Measurements from ENCODE around the gene SORCS2.

Gene SORCS2

DNA sequence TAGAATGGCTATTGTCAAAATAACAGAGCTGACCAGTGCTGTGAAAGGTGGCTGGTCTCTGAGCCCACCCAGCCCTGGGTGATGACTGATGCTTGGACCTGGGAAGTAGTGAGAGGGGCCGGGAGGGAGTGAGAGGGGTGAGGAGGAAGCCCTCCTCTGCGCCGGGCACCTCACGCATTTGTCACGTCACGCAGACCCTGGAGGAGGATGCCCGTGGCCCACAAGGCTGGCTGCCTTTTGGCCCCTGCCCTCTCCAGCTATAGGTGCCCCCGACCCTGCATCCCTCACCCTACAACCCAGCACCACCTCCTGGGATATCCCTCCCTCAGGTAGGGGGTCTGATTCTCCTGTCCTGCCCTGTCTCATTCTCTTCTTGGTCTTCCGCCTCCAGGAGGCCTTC is 539.9 kb downstream of the SORCS2 start:
- Histone ChIP-seq H3K4me3 (ENCODE audit: low read length) (no peak overlapping the region), H3K4me1 (ENCODE audit: insufficient read depth, low read length) (no peaks in the 10 kb centered on the region), H3K36me3 (ENCODE audit: insufficient read depth, low read length) (no peaks in the 10 kb centered on the region), H3K9me3 (ENCODE audit: low read length) (no peaks in the 10 kb centered on the region), H3K27me3 (ENCODE audit: insufficient read depth, low read length) (peaks cover 22% of the 10 kb centered on the region), H2AFZ (ENCODE audit: low read depth, low read length) (no peak overlapping the region)

GRCh38 chr4:7733201-7733600 is 540.9 kb downstream of the SORCS2 start:
- no peaks in the 10 kb centered on the region for H3K36me3 ChIP-seq (ENCODE audit: insufficient read depth, low read length)
- H2AFZ ChIP-seq (ENCODE audit: low read depth, low read length): no peak overlapping the region
- peaks cover 22% of the 10 kb centered on the region for H3K27me3 ChIP-seq (ENCODE audit: insufficient read depth, low read length)
- H3K9me3 ChIP-seq (ENCODE audit: low read length): no peaks in the 10 kb centered on the region
- H3K4me1 ChIP-seq (ENCODE audit: insufficient read depth, low read length): no peaks in the 10 kb centered on the region
- H3K4me3 ChIP-seq (ENCODE audit: low read length): no peak overlapping the region

- Histone ChIP-seq H3K27me3 (ENCODE audit: insufficient read depth, low read length) (peaks cover 22% of the 10 kb centered on the region), H2AFZ (ENCODE audit: low read depth, low read length) (no peak overlapping the region), H3K36me3 (ENCODE audit: insufficient read depth, low read length) (no peaks in the 10 kb centered on the region), H3K9me3 (ENCODE audit: low read length) (no peaks in the 10 kb centered on the region), H3K4me1 (ENCODE audit: insufficient read depth, low read length) (no peaks in the 10 kb centered on the region), H3K4me3 (ENCODE audit: low read length) (no peak overlapping the region)
These were observed 541.7 kb downstream of the SORCS2 start for GRCh38 chr4:7733801-7734650.

- Histone ChIP-seq H3K4me1 (ENCODE audit: insufficient read depth, low read length) (no peaks in the 10 kb centered on the region), H2AFZ (ENCODE audit: low read depth, low read length) (no peak overlapping the region), H3K36me3 (ENCODE audit: insufficient read depth, low read length) (no peaks in the 10 kb centered on the region), H3K4me3 (ENCODE audit: low read length) (no peak overlapping the region), H3K9me3 (ENCODE audit: low read length) (no peaks in the 10 kb centered on the region), H3K27me3 (ENCODE audit: insufficient read depth, low read length) (peaks cover 22% of the 10 kb centered on the region)
These were observed 542.4 kb downstream of the SORCS2 start for GRCh38 chr4:7734651-7735260.

DNA sequence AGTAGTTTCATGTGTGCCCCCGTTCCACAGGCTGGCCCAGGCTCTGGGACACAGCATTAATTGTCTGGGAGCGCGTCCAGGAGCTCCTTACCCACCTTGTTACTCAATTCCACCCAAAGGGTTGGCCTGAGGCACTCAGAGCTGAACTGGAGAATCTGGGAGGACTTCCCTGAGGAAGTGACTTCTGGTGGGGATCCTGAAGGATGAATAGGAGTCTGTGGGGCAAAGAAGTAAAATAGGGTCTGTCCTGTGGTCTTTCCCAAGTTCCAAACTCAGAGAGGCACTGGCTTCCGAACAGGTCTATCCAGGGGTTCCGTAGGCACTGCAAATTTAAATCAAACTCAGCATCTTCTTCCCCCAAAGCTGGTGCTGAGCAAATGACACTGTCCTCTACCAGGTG is 543.1 kb downstream of the SORCS2 start:
- Histone ChIP-seq H2AFZ (ENCODE audit: low read depth, low read length) (no peak overlapping the region), H3K4me3 (ENCODE audit: low read length) (no peak overlapping the region), H3K4me1 (ENCODE audit: insufficient read depth, low read length) (no peaks in the 10 kb centered on the region), H3K9me3 (ENCODE audit: low read length) (no peaks in the 10 kb centered on the region), H3K27me3 (ENCODE audit: insufficient read depth, low read length) (peaks cover 22% of the 10 kb centered on the region), H3K36me3 (ENCODE audit: insufficient read depth, low read length) (no peaks in the 10 kb centered on the region)

DNA sequence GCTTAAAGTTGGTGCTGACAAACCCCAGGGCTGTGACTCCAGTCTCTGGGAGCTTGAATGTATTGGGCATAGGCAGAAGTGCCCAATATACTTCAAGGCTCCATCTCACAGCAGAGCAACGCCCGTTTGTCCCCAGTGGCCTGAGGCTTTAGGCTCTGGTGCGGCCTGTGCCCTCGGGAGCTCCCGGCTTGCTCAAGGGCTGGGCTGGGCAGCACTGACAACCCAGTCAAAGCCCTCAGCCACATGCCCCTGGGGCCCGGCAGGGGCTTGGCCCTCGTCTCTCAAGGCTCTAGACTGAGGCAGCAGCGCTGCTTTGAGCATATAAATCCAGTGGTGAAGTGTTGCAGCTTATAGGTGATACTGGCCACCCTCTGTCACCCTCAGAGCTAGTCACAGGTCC is 543.6 kb downstream of the SORCS2 start:
- no peaks in the 10 kb centered on the region for H3K4me1 ChIP-seq (ENCODE audit: insufficient read depth, low read length)

GRCh38 chr4:7736436-7737267 is 544.3 kb downstream of the SORCS2 start:
- H2AFZ ChIP-seq (ENCODE audit: low read depth, low read length): no peak overlapping the region
- no peaks in the 10 kb centered on the region for H3K9me3 ChIP-seq (ENCODE audit: low read length)
- peaks cover 22% of the 10 kb centered on the region for H3K27me3 ChIP-seq (ENCODE audit: insufficient read depth, low read length)
- H3K4me1 ChIP-seq (ENCODE audit: insufficient read depth, low read length): no peaks in the 10 kb centered on the region
- H3K4me3 ChIP-seq (ENCODE audit: low read length): no peak overlapping the region
- H3K36me3 ChIP-seq (ENCODE audit: insufficient read depth, low read length): no peaks in the 10 kb centered on the region

More for the DNA sequence above, 543.6 kb downstream of the SORCS2 start:
- H3K27me3 ChIP-seq (ENCODE audit: insufficient read depth, low read length): peaks cover 22% of the 10 kb centered on the region
- no peak overlapping the region for H3K4me3 ChIP-seq (ENCODE audit: low read length)
- H2AFZ ChIP-seq (ENCODE audit: low read depth, low read length): no peak overlapping the region
- H3K36me3 ChIP-seq (ENCODE audit: insufficient read depth, low read length): no peaks in the 10 kb centered on the region
- H3K9me3 ChIP-seq (ENCODE audit: low read length): no peaks in the 10 kb centered on the region

GRCh38 chr4:7737268-7737645 is 544.9 kb downstream of the SORCS2 start:
- Histone ChIP-seq H3K4me1 (ENCODE audit: insufficient read depth, low read length) (no peaks in the 10 kb centered on the region), H3K36me3 (ENCODE audit: insufficient read depth, low read length) (no peaks in the 10 kb centered on the region), H3K27me3 (ENCODE audit: insufficient read depth, low read length) (peaks cover 19% of the 10 kb centered on the region), H3K4me3 (ENCODE audit: low read length) (no peak overlapping the region), H2AFZ (ENCODE audit: low read depth, low read length) (no peak overlapping the region), H3K9me3 (ENCODE audit: low read length) (no peaks in the 10 kb centered on the region)

GRCh38 chr4:7737752-7738457 is 545.6 kb downstream of the SORCS2 start:
- Histone ChIP-seq H3K4me1 (ENCODE audit: insufficient read depth, low read length) (no peaks in the 10 kb centered on the region), H3K27me3 (ENCODE audit: insufficient read depth, low read length) (peaks cover 15% of the 10 kb centered on the region), H3K9me3 (ENCODE audit: low read length) (no peaks in the 10 kb centered on the region), H3K36me3 (ENCODE audit: insufficient read depth, low read length) (no peaks in the 10 kb centered on the region), H2AFZ (ENCODE audit: low read depth, low read length) (no peak overlapping the region), H3K4me3 (ENCODE audit: low read length) (no peak overlapping the region)

DNA sequence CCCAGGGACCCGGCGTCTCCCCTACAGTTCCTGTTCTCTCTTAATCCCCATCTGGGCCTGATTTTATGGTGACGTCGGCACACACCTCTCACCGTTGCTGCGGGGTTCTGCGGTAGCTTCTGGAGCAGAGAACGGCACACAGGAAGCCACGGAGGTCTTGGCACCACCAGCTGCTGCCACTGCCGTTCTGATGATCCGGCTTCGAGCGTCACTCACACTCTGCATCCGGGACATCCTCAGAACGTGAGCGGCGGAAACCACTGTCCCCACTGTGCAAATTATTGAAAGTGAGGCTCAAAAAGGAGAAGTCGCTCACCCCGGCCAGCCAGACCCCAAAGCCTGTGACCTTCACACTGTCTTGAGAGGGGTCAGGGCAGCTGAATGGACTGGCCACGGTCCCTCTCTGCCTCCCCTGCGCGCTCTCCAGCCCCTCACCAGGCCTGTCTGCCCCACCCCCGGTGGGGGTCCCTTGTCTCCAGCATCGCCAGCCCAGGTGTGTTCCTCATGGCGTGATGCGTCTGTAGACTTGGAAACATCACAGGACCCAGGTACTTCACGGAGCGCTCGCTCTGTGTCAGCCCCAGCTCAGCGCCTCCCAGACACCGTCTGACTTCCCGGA is 546.2 kb downstream of the SORCS2 start:
- H3K27me3 ChIP-seq (ENCODE audit: insufficient read depth, low read length): peaks cover 12% of the 10 kb centered on the region
- H2AFZ ChIP-seq (ENCODE audit: low read depth, low read length): no peak overlapping the region
- no peaks in the 10 kb centered on the region for H3K9me3 ChIP-seq (ENCODE audit: low read length)
- no peaks in the 10 kb centered on the region for H3K36me3 ChIP-seq (ENCODE audit: insufficient read depth, low read length)
- no peaks in the 10 kb centered on the region for H3K4me1 ChIP-seq (ENCODE audit: insufficient read depth, low read length)
- no peak overlapping the region for H3K4me3 ChIP-seq (ENCODE audit: low read length)

GRCh38 chr4:7739077-7739917 is 547.0 kb downstream of the SORCS2 start:
- Histone ChIP-seq H2AFZ (ENCODE audit: low read depth, low read length) (no peak overlapping the region), H3K27me3 (ENCODE audit: insufficient read depth, low read length) (peaks cover 9% of the 10 kb centered on the region)

More at GRCh38 chr4:7739077-7739917, 547.0 kb downstream of the SORCS2 start:
- H3K4me1 ChIP-seq (ENCODE audit: insufficient read depth, low read length): no peaks in the 10 kb centered on the region
- H3K4me3 ChIP-seq (ENCODE audit: low read length): no peak overlapping the region
- H3K36me3 ChIP-seq (ENCODE audit: insufficient read depth, low read length): no peaks in the 10 kb centered on the region
- no peaks in the 10 kb centered on the region for H3K9me3 ChIP-seq (ENCODE audit: low read length)
